Ectodermal cell (in vitro differentiated cells): ENCODE data around the gene KRTAP2-2.
"Not testable (repeated sequence)": the region's sequence is repeated elsewhere in the genome, so short reads cannot be mapped to it uniquely, and the experiment has no call there.

Experiments
- H3K27ac ChIP-seq: 2 replicates; pipeline ENCODE4 v1.7.0; 2013; ENCODE audit warnings: mild to moderate bottlenecking, low read depth, low read length; ENCODE audit not compliant: insufficient read depth, poor library complexity, severe bottlenecking
- H3K27me3 ChIP-seq: 2 replicates; pipeline ENCODE4 v1.7.0; 2013; ENCODE audit warnings: mild to moderate bottlenecking, low read length; ENCODE audit not compliant: insufficient read depth, control insufficient read depth, poor library complexity, severe bottlenecking
- H3K36me3 ChIP-seq: one replicate; pipeline ENCODE4 v1.7.0; 2013; ENCODE audit warnings: low read length; ENCODE audit not compliant: control insufficient read depth, insufficient read depth
- H3K4me1 ChIP-seq: one replicate; pipeline ENCODE4 v1.7.0; 2013; ENCODE audit warnings: low read length; ENCODE audit not compliant: control insufficient read depth, insufficient read depth
- H3K4me3 ChIP-seq: 2 replicates; pipeline ENCODE4 v1.7.0; 2013; ENCODE audit warnings: low read depth, low read length, control low read depth; ENCODE audit not compliant: insufficient read depth
- H3K9me3 ChIP-seq: 2 replicates; pipeline ENCODE4 v1.7.0; 2013; ENCODE audit warnings: mild to moderate bottlenecking, low read length, moderate library complexity; ENCODE audit not compliant: control insufficient read depth
- WGBS, 2 experiments: methylation state at CpG; one replicate each; pipeline ENCODE4 v1.1.7; 2013; ENCODE audit warnings: missing lambda C conversion rate in 2 of 2; 5-methylcytosine and 5-hydroxymethylcytosine counted together

The KRTAP2-2 gene

DNA sequence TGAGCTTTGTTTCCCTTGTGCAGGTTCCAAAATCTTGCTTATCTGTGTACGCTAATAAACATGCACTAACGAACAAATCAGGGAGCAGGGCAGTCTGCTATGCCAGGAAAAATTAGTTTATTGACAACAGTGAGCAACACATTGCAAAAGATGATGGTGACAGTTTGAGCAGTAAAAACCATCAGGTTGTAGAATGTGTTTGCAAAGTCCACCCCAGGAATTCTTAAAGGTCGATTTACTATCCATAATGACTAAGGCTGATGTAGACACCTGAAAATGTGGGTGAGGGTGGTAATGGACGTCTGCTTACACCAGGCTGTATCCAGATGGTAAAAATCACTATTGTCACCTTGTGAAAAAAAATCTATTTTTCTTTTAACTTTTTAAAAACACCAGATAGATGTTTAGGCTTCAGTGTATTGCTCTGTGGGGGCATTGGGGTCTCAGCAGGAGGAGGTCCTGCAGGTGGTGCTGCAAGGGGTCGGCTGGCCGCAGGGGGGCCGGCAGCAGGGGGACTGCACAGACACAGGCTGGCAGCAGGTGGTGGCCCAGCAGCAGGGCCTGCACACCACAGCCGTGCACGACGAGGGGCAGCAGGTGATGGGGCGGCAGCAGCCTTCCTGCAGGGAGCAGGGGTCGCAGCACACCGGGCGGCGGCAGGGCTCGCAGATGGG, 10.1 kb upstream of the KRTAP2-2 start:
- not testable (repeated sequence) for H3K9me3 ChIP-seq, H3K36me3 ChIP-seq, H3K27ac ChIP-seq, H3K4me1 ChIP-seq, H3K4me3 ChIP-seq, H3K27me3 ChIP-seq
- WGBS, 2 experiments, result 84 to 88% methylated on average over 4 to 5 of the region's 16 CpGs

- H3K27me3 ChIP-seq, result no peaks in the 10 kb centered on the region
- H3K36me3 ChIP-seq, result no peaks in the 10 kb centered on the region
- H3K9me3 ChIP-seq, result no peaks in the 10 kb centered on the region
- 92% methylated on average over 1 of the region's 1 CpG; no CpG with 5 or more reads in 1 of the 2 experiments for WGBS, 2 experiments
- no peak overlapping the region for H3K4me3 ChIP-seq
- no peaks in the 10 kb centered on the region for H3K4me1 ChIP-seq
- no peak overlapping the region for H3K27ac ChIP-seq
These were observed 9.3 kb upstream of the KRTAP2-2 start for GRCh38 chr17:41064301-41064700.

GRCh38 chr17:41063449-41063848, 8.4 kb upstream of the KRTAP2-2 start:
- Histone ChIP-seq H3K36me3 (no peaks in the 10 kb centered on the region), H3K27me3 (no peaks in the 10 kb centered on the region), H3K27ac (no peak overlapping the region), H3K4me1 (no peaks in the 10 kb centered on the region), H3K9me3 (no peaks in the 10 kb centered on the region), H3K4me3 (no peak overlapping the region)
- WGBS, 2 experiments, result 94 to 95% methylated on average over 2 to 4 of the region's 4 CpGs

GRCh38 chr17:41061964-41062363, 6.9 kb upstream of the KRTAP2-2 start:
- Histone ChIP-seq H3K9me3 (no peaks in the 10 kb centered on the region), H3K4me1 (no peaks in the 10 kb centered on the region), H3K27me3 (no peaks in the 10 kb centered on the region), H3K36me3 (no peaks in the 10 kb centered on the region), H3K4me3 (no peak overlapping the region), H3K27ac (no peak overlapping the region)
- WGBS, 2 experiments, result 85 to 91% methylated on average over 1 of the region's 1 CpG

- Histone ChIP-seq H3K27ac (no peak within 1 kb of the TSS), H3K4me1 (no peaks in the 10 kb centered on the region), H3K4me3 (no peak within 1 kb of the TSS), H3K9me3 (no peaks in the 10 kb centered on the region), H3K36me3 (no peaks in the 10 kb centered on the region), H3K27me3 (no peaks in the 10 kb centered on the region)
- WGBS, 2 experiments, result 89 to 91% methylated on average over 6 of the region's 6 CpGs
These were observed 5.1 kb upstream of the KRTAP2-2 start, which contains the start of gene KRTAP2-3 for GRCh38 chr17:41060052-41060604. Gene KRTAP2-3 (minus strand): TSS chr17:41060114. CDS start chr17:41060050, 64 bp downstream.

DNA sequence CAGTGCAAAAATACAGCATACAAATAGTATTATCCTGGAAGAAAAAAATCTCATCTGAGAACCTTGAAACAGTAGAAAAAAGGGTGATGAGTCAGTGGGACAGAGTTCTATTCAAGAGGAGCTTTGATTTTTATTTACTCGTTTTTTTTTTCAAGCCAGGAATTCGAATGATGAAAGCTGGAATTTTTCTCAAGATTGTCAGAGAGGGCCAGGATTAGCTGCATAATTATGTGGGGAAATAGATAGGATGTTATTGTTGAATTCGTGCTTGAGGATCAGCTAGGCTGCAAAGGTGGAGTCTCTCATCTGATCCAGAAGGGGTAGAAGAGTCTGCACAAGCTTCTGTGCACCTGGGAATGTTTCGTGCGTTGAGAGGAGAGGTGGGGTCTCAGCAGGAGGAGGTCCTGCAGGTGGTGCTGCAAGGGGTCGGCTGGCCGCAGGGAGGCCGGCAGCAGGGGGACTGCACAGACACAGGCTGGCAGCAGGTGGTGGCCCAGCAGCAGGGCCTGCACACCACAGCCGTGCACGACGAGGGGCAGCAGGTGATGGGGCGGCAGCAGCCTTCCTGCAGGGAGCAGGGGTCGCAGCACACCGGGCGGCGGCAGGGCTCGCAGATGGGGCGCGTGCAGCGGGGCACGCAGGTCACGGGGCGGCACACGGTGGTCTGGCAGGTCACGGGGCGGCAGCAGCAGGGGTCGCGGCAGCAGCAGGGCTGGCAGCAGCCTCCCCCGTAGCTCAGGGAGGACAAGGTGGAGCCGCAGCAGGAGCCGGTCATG, 4.4 kb upstream of the KRTAP2-2 start:
- H3K27me3 ChIP-seq, H3K4me3 ChIP-seq, H3K36me3 ChIP-seq, H3K27ac ChIP-seq, H3K9me3 ChIP-seq, H3K4me1 ChIP-seq: not testable (repeated sequence)
- 79 to 85% methylated on average over 10 to 11 of the region's 31 CpGs for WGBS, 2 experiments

DNA sequence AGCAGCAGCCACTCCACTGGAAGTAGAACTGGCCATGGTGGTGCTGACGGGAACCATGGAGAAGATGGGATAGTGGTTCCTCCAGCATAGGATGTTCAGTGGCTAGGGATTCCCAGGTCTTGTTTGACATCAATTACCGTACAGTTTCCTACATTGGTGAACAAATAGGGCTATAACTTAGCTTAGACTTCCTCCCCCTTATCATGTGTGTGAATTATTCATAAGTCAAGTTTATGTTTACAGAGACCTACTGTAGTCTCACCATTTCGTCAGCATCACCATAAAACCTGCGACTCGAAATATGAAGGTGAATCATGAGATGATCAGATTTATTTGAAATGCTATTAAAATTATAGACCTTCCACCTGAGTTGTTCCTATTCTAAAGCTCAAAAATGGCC, 3.7 kb upstream of the KRTAP2-2 start:
- WGBS, 2 experiments, result 86 to 95% methylated on average over 2 to 5 of the region's 5 CpGs
- H3K9me3 ChIP-seq, result no peaks in the 10 kb centered on the region

DNA sequence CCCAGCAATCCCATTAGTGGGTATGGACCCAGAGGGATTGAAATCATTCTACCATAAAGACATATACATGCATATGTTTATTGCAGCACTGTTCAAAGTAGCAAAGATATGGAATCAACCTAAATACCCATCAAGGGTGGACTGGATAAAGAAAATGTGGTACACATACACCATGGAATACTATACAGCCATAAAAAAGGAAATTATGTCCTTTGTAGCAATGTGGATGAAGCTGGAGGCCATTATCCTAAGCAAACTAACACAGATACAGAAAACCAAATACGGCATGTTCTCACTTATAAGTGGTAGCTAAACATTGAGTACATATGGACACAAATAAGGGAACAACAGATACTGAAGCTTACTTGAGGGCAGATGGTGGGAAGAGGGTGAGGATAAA, 2.5 kb upstream of the KRTAP2-2 start:
- Histone ChIP-seq H3K27me3 (no peaks in the 10 kb centered on the region), H3K4me3 (no peak overlapping the region), H3K36me3 (no peaks in the 10 kb centered on the region), H3K4me1 (no peaks in the 10 kb centered on the region), H3K27ac (no peak overlapping the region), H3K9me3 (no peaks in the 10 kb centered on the region)
- 100% methylated on average over 1 of the region's 1 CpG; no CpG with 5 or more reads in 1 of the 2 experiments for WGBS, 2 experiments

More for the DNA sequence above, 3.7 kb upstream of the KRTAP2-2 start:
- H3K27ac ChIP-seq, result no peak overlapping the region
- no peaks in the 10 kb centered on the region for H3K27me3 ChIP-seq
- H3K36me3 ChIP-seq, result no peaks in the 10 kb centered on the region
- no peaks in the 10 kb centered on the region for H3K4me1 ChIP-seq
- H3K4me3 ChIP-seq, result no peak overlapping the region

GRCh38 chr17:41054556-41054955, 474 bp downstream of the KRTAP2-2 start:
- H3K36me3 ChIP-seq, H3K4me1 ChIP-seq, H3K27me3 ChIP-seq, H3K27ac ChIP-seq, H3K4me3 ChIP-seq, H3K9me3 ChIP-seq: not testable (repeated sequence)
- 92 to 95% methylated on average over 7 to 9 of the region's 9 CpGs for WGBS, 2 experiments

- H3K27me3 ChIP-seq, result no peaks in the 10 kb centered on the region
- 95% methylated on average over 4 of the region's 4 CpGs for WGBS, 2 experiments
- H3K4me1 ChIP-seq, result no peaks in the 10 kb centered on the region
- no peaks in the 10 kb centered on the region for H3K9me3 ChIP-seq
- no peaks in the 10 kb centered on the region for H3K36me3 ChIP-seq
- no peak overlapping the region for H3K4me3 ChIP-seq
- H3K27ac ChIP-seq, result no peak overlapping the region
These were observed 1.0 kb downstream of the KRTAP2-2 start for GRCh38 chr17:41054025-41054424.
